BJ (cell line): ENCODE measurements around the gene SACM1L. TPM values are rescaled to one million over a fixed set of nuclear protein-coding genes. Genes with fewer than 3 reads are reported as not detected.
A peak's percentile ranks its signal among the peaks of the same experiment; 100 is the strongest.

Experiments used
- CTCF ChIA-PET: fragments of 350-600 bp; formaldehyde crosslinking; extraction: SDS; loops from one replicate; lab custom pipeline; 2021; ENCODE audit warnings: antibody characterized with exemption, inconsistent platforms; lab: Yijun Ruan, JAX
- POLR2A ChIA-PET: fragments of 300-600 bp; sonication (Branson Sonifier 250); formaldehyde crosslinking; extraction: SDS; loops from one replicate; lab custom pipeline; 2021; ENCODE audit warnings: antibody characterized with exemption; lab: Charles Lee
- DNase-seq: peaks from one replicate; pipeline ENCODE4 v3.0.0-alpha.2; 2011; ENCODE audit warnings: low read depth
- H3K27me3 ChIP-seq: 2 replicates; pipeline ENCODE4 v1.6.0; 2011; ENCODE audit warnings: low read length; ENCODE audit not compliant: control insufficient read depth, insufficient read depth
- H3K36me3 ChIP-seq: 2 replicates; pipeline ENCODE4 v1.5.1; 2011; ENCODE audit warnings: low read length; ENCODE audit not compliant: control insufficient read depth, insufficient read depth
- H3K4me3 ChIP-seq: 2 replicates; pipeline ENCODE4 v1.5.1; 2011; ENCODE audit warnings: low read depth, mild to moderate bottlenecking, control low read depth, low read length
- CTCF ChIP-seq: IDR thresholded peaks from 2 replicates; pipeline ENCODE4 v1.5.1; 2011; ENCODE audit warnings: low read depth, mild to moderate bottlenecking, control low read depth, inconsistent platforms, low read length, moderate library complexity; ENCODE audit not compliant: insufficient read depth
- polyA plus RNA-seq: library from polyadenylated mRNA; depleted of rRNA; stranded (reverse); fragments of >200 nt; gene quantifications from 2 replicates; pipeline ENCODE4 v1.2.3, GENCODE V29; 2011

The SACM1L gene
- polyA plus RNA-seq, 1 experiment = 10.8 TPM

- TF ChIP-seq CTCF = no peak
- no peak overlapping the region for H3K4me3 ChIP-seq
- H3K36me3 ChIP-seq = no peaks in the 10 kb centered on the region; the same call in 1 of the 2 replicates
- DNase-seq = no peak
- H3K27me3 ChIP-seq = no peaks in the 10 kb centered on the region
- ChIA-PET POLR2A (no interaction called here), CTCF (no interaction called here)
Observed at GRCh38 chr3:45686850-45687249, 2.3 kb upstream of the SACM1L start.

DNA sequence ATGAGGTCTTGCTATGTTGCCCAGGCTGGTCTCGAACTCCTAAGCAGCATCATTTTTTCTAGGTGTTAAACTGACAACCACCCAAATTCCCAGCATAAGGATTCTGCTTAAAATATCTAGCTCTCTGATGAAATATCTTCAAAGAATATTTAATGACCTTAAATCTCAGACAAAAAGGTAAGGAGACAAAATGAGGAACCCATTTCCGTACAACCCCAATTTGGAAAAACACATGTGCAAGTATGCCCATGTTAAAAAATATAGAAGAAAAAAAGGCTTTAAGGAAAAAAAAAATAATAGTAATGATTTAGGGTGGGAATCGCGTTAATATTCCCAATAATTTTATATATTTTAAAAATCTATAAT is 1.4 kb upstream of the SACM1L start:
- DNase-seq = no peak
- Histone ChIP-seq H3K27me3 (no peaks in the 10 kb centered on the region), H3K36me3 (no peaks in the 10 kb centered on the region; the same call in 1 of the 2 replicates), H3K4me3 (peak overlapping the region; percentile 50)
- ChIA-PET POLR2A (no interaction called here), CTCF (no interaction called here)
- no peak for TF ChIP-seq CTCF

GRCh38 chr3:45688194-45688881 is 858 bp upstream of the SACM1L start:
- no peaks in the 10 kb centered on the region; the same call in 1 of the 2 replicates for H3K36me3 ChIP-seq
- CTCF ChIA-PET = interaction anchor here (0.7 to 3.1 kb wide), 3 partner anchors 10 to 21 kb away, joined by 3 to 12 read pairs (median 11); no protein-coding TSS in a partner anchor
- POLR2A ChIA-PET = interaction anchor here (0.5 kb wide), 1 partner anchor 43 kb away, joined by 5 read pairs; no protein-coding TSS in a partner anchor
- 0 out of 2 replicates have a peak, but pooled peaks have one; percentile 6 for TF ChIP-seq CTCF
- H3K27me3 ChIP-seq = no peaks in the 10 kb centered on the region
- peak overlapping the region; percentile 50 for H3K4me3 ChIP-seq
- no peak for DNase-seq

- CTCF ChIA-PET = interaction anchor here (0.7 to 3.1 kb wide), 8 partner anchors 12 to 240 kb away, joined by 3 to 12 read pairs (median 5); partner anchors contain the start of gene LIMD1
- H3K4me3 ChIP-seq = peak overlapping the region; percentile 85
- no peak for DNase-seq
- no peaks in the 10 kb centered on the region for H3K27me3 ChIP-seq
- no peaks in the 10 kb centered on the region; the same call in 1 of the 2 replicates for H3K36me3 ChIP-seq
- no peak for TF ChIP-seq CTCF
- POLR2A ChIA-PET = interaction anchor here (0.6 kb wide), 1 partner anchor 605 kb away, joined by 3 read pairs; no protein-coding TSS in a partner anchor
Observed at GRCh38 chr3:45689787-45690145, 570 bp downstream of the SACM1L start.

DNA sequence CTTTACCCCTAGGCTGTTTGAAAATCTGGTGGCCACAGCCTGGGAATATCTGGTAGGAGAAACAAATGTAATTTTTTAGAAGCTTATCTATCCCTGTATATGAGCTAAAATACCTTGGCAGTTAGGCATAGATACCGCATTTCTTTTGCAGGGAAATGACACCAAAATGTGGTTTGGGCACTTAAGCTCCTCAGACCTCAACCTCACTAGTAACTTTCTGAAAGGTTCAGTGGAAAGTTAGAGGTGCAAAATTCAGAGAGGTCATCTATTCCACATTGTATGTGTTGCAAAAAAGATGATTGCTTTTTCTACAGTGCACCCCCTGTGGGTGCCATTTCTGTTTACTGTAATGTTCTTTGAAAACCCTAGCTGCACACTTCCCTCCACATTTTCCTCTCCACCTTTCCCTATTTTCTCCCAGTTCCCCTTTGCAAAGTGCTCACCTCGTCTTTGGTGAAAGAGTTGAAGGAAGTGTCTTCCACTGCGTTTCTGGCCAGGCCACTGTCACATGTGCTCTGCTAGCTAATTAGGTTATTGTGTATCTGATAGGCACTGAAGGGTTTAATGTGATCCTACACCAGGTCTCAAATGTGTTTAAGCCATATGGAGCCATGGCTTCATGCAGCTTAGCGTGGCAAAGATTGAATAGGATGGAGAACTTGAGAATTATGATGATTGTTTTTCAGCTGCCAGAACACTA is 1.3 kb downstream of the SACM1L start:
- TF ChIP-seq CTCF = peak; percentile 19; the same call in 1 of the 2 replicates
- no peaks in the 10 kb centered on the region; the same call in 1 of the 2 replicates for H3K36me3 ChIP-seq
- POLR2A ChIA-PET = interaction anchor here (0.7 kb wide), 1 partner anchor 14 kb away, joined by 3 read pairs; no protein-coding TSS in a partner anchor
- no peak for DNase-seq
- peak overlapping the region; percentile 85 for H3K4me3 ChIP-seq
- CTCF ChIA-PET = interaction anchor here (0.7 to 3.1 kb wide), 10 partner anchors 12 to 239 kb away, joined by 3 to 12 read pairs (median 4); partner anchors contain the start of gene LIMD1
- no peaks in the 10 kb centered on the region for H3K27me3 ChIP-seq
